ENCODE measurements around the gene PIH1D1. TPM values are rescaled to one million over a fixed set of nuclear protein-coding genes. Genes with fewer than 3 reads are reported as not detected.

The PIH1D1 gene
- total and polyA plus RNA-seq, 2 of the 13 experiments (the other 11 are each of a cell fraction or from before 2014, with no cell fraction given), result 110 to 137 TPM

DNA sequence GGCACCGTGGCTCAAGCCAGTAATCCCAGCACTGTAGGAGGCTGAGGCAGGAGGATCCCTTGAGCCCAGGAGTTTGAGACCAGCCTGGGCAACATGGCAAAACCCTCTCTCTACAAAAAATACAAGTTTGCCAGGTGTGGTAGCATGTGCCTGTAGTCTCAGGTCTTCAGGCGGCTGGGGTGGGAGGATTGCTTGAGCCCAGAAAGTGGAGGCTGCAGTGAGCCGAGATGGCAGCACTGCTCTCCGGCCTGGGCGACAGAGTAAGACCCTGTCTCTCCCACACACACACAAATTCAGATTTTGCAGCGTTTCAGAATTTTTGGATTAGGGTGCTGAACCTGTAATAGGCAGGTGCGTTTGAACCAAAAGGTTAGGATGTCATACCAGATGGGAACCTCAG lies 46.9 kb upstream of the PIH1D1 start:
- BruUV-seq (replicated peaks), result no TSS peak
- POLR2A ChIA-PET, result interaction anchor here (1.4 to 1.8 kb wide), 3 partner anchors 9 to 81 kb away, joined by 3 to 7 read pairs (median 4); partner anchors contain the start of genes FCGRT and NOSIP
- H3K4me1 ChIP-seq (ENCODE audit: insufficient read depth, low read length), result peaks cover 52% of the 10 kb centered on the region
- no peaks in the 10 kb centered on the region for H3K9me3 ChIP-seq (ENCODE audit: low read length)
- peaks cover 0 to 4% of the 10 kb centered on the region in 2 experiments; a peak in 1 of 5 replicates for H3K27me3 ChIP-seq (ENCODE audit: control insufficient read depth in 1 of 2, insufficient read depth in 2 of 2, low read length in 2 of 2)
- peaks cover 27% of the 10 kb centered on the region for H3K79me2 ChIP-seq (ENCODE audit: insufficient read depth, low read length)
- H4K20me1 ChIP-seq (ENCODE audit: insufficient read depth, low read length), result peaks cover 24% of the 10 kb centered on the region; the same call in 1 of the 2 replicates
- peak overlapping the region; percentile 92 for H3K4me2 ChIP-seq (ENCODE audit: low read depth, low read length)
- ATAC-seq (no peak), DNase-seq (ENCODE audit: low spot score) (no peak), FAIRE-seq (no peak)
- H2AFZ ChIP-seq (ENCODE audit: low read length), result no peak overlapping the region
- TF ChIP-seq ZNF274 (CRISPR knock-in tag; IDR thresholded peaks at IDR 0.05) (no peak), ZNF343 (CRISPR knock-in tag; IDR thresholded peaks at IDR 0.05) (no peak)
- TF ChIP-seq, protein P1, sequence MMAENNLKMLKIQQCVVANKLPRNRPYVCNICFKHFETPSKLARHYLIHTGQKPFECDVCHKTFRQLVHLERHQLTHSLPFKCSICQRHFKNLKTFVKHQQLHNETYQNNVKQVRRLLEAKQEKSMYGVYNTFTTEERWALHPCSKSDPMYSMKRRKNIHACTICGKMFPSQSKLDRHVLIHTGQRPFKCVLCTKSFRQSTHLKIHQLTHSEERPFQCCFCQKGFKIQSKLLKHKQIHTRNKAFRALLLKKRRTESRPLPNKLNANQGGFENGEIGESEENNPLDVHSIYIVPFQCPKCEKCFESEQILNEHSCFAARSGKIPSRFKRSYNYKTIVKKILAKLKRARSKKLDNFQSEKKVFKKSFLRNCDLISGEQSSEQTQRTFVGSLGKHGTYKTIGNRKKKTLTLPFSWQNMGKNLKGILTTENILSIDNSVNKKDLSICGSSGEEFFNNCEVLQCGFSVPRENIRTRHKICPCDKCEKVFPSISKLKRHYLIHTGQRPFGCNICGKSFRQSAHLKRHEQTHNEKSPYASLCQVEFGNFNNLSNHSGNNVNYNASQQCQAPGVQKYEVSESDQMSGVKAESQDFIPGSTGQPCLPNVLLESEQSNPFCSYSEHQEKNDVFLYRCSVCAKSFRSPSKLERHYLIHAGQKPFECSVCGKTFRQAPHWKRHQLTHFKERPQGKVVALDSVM (CRISPR knock-in tag; IDR thresholded peaks at IDR 0.05), result 0 out of 2 replicates have a peak, but pooled peaks have one; percentile 12
- H3K9ac ChIP-seq (ENCODE audit: insufficient read depth, low read depth, low read length), result peak overlapping the region; percentile 37; the same call in 1 of the 2 replicates
- no peak overlapping the region for H3K27ac ChIP-seq (ENCODE audit: extremely low read length, insufficient read depth, low read length)
- in situ Hi-C loops (cut with HindIII; ENCODE audit: extremely low pct_ligation_motif_present, low pct_unique_long_range_greater_than_20kb), result loop anchor here (5.0 kb wide), 2 partner anchors 74 to 174 kb away; no protein-coding TSS in a partner anchor
- H3K4me3 ChIP-seq (replicated peaks in 1 of 3; ENCODE audit: insufficient read depth in 1 of 3, low read depth in 2 of 3, low read length in 3 of 3), result no peak overlapping the region
- CTCF ChIA-PET (ENCODE audit: low intra/inter-chr PET ratio, low total read pairs), result no interaction called here
- intact Hi-C loops (cut with micrococcal nuclease; ENCODE audit: unreplicated experiment), result no loop called here
- peaks cover 15 to 25% of the 10 kb centered on the region in 2 experiments for H3K36me3 ChIP-seq (replicated peaks in 1 of 2; ENCODE audit: control insufficient read depth in 1 of 2, insufficient read depth in 2 of 2, low read length in 2 of 2)
- 88% methylated on average over 6 of the region's 7 CpGs for WGBS (ENCODE audit: low lambda C conversion rate)

DNA sequence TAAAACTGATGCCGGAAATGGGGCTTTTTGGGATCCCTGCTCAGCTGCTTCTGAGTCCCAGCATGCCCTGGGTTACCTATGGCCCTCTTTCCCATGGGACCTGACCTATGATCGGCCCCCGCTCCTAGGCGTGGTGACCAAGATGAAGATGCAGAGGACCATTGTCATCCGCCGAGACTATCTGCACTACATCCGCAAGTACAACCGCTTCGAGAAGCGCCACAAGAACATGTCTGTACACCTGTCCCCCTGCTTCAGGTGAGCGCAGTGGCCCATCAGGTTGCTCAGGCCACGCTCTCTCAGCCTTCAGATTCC lies 46.1 kb upstream of the PIH1D1 start:
- no peak for DNase-seq (ENCODE audit: low spot score)
- no TSS peak for BruUV-seq (replicated peaks)
- intact Hi-C loops (cut with micrococcal nuclease; ENCODE audit: unreplicated experiment) (no loop called here), in situ Hi-C loops (cut with HindIII; ENCODE audit: extremely low pct_ligation_motif_present, low pct_unique_long_range_greater_than_20kb) (loop anchor here (5.0 kb wide), 2 partner anchors 75 to 175 kb away; no protein-coding TSS in a partner anchor)
- no peak for FAIRE-seq
- Histone ChIP-seq H3K27me3 (ENCODE audit: control insufficient read depth in 1 of 2, insufficient read depth in 2 of 2, low read length in 2 of 2) (peaks cover 0 to 4% of the 10 kb centered on the region in 2 experiments; a peak in 1 of 5 replicates), H3K27ac (ENCODE audit: extremely low read length, insufficient read depth, low read length) (no peak overlapping the region), H3K36me3 (replicated peaks in 1 of 2; ENCODE audit: control insufficient read depth in 1 of 2, insufficient read depth in 2 of 2, low read length in 2 of 2) (peaks cover 15 to 27% of the 10 kb centered on the region in 2 experiments), H3K4me3 (replicated peaks in 1 of 3; ENCODE audit: insufficient read depth in 1 of 3, low read depth in 2 of 3, low read length in 3 of 3) (peak overlapping the region; percentile 77 to 85 (median 78); a peak in 5 of 6 replicates), H3K4me2 (ENCODE audit: low read depth, low read length) (peak overlapping the region; percentile 92), H3K9ac (ENCODE audit: insufficient read depth, low read depth, low read length) (peak overlapping the region; percentile 100), H2AFZ (ENCODE audit: low read length) (no peak overlapping the region), H3K4me1 (ENCODE audit: insufficient read depth, low read length) (peaks cover 44% of the 10 kb centered on the region), H3K79me2 (ENCODE audit: insufficient read depth, low read length) (peaks cover 27% of the 10 kb centered on the region), H3K9me3 (ENCODE audit: low read length) (no peaks in the 10 kb centered on the region), H4K20me1 (ENCODE audit: insufficient read depth, low read length) (peaks cover 24% of the 10 kb centered on the region; the same call in 1 of the 2 replicates)
- ATAC-seq, result no peak
- 98% methylated on average over 12 of the region's 12 CpGs for WGBS (ENCODE audit: low lambda C conversion rate)
- ChIA-PET POLR2A (interaction anchor here (1.8 to 3.1 kb wide), 2 partner anchors 9 to 16 kb away, joined by 3 to 20 read pairs; partner anchors contain the start of gene FCGRT), CTCF (ENCODE audit: low intra/inter-chr PET ratio, low total read pairs) (no interaction called here)
- TF ChIP-seq XBP1 (CRISPR knock-in tag; IDR thresholded peaks at IDR 0.05) (no peak), ZBTB38 (CRISPR knock-in tag; IDR thresholded peaks at IDR 0.05) (0 out of 2 replicates have a peak, but pooled peaks have one; percentile 43), PHF21A (CRISPR knock-in tag; IDR thresholded peaks at IDR 0.05) (no peak), MEF2D (CRISPR knock-in tag; IDR thresholded peaks at IDR 0.05) (no peak), ATAD3A (CRISPR knock-in tag; IDR thresholded peaks at IDR 0.05) (0 out of 2 replicates have a peak, but pooled peaks have one; percentile 45), ZNF777 (CRISPR knock-in tag; IDR thresholded peaks at IDR 0.05) (no peak)
- TF ChIP-seq, protein P2, sequence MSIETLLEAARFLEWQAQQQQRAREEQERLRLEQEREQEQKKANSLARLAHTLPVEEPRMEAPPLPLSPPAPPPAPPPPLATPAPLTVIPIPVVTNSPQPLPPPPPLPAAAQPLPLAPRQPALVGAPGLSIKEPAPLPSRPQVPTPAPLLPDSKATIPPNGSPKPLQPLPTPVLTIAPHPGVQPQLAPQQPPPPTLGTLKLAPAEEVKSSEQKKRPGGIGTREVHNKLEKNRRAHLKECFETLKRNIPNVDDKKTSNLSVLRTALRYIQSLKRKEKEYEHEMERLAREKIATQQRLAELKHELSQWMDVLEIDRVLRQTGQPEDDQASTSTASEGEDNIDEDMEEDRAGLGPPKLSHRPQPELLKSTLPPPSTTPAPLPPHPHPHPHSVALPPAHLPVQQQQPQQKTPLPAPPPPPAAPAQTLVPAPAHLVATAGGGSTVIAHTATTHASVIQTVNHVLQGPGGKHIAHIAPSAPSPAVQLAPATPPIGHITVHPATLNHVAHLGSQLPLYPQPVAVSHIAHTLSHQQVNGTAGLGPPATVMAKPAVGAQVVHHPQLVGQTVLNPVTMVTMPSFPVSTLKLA (IDR thresholded peaks at IDR 0.05), result no peak
